Keratinocyte (primary cell): ENCODE measurements around the gene PDE9A.

Experiments used
- EZH2 ChIP-seq: IDR thresholded peaks from one replicate; pipeline ENCODE4 v1.6.1; 2012; ENCODE audit warnings: inconsistent platforms, mild to moderate bottlenecking, low read length, moderate library complexity
- TF ChIP-seq, protein P1 (sequence below), 3 experiments: IDR thresholded peaks in 1 of 3; conservative IDR thresholded peaks in 1 of 3; optimal IDR thresholded peaks in 1 of 3; 2 replicates in 2 of 3; 3 replicates in 1 of 3; pipeline versions ENCODE3 to v1.5.1; 2011; ENCODE audit warnings: low read length in 3 of 3, mild to moderate bottlenecking in 3 of 3, moderate library complexity in 2 of 3, control low read depth in 1 of 3, inconsistent platforms in 1 of 3; ENCODE audit not compliant: insufficient read depth in 2 of 3; ENCODE audit errors: extremely low read depth in 1 of 3

DNA sequence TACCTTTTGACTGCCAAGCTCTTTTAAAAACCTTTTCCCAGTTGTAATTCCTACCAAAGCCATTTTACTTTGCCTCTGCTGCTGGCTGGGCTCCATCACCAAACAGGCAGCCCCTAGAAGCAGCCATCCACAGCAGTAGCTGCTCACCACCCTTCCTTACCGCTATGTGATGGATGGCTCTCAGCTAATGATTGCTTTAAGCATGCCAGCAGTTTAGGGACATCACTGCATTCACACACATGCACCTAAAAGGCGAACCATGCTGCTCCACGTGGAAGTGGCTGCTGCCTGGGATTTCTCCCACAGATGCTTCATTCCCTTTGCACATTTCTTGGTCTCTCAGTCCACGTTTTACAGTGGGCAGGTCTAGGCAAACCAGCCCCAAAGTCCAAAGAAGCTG is 46.3 kb upstream of the PDE9A start:
- no peak for TF ChIP-seq EZH2
- TF ChIP-seq, protein P1, sequence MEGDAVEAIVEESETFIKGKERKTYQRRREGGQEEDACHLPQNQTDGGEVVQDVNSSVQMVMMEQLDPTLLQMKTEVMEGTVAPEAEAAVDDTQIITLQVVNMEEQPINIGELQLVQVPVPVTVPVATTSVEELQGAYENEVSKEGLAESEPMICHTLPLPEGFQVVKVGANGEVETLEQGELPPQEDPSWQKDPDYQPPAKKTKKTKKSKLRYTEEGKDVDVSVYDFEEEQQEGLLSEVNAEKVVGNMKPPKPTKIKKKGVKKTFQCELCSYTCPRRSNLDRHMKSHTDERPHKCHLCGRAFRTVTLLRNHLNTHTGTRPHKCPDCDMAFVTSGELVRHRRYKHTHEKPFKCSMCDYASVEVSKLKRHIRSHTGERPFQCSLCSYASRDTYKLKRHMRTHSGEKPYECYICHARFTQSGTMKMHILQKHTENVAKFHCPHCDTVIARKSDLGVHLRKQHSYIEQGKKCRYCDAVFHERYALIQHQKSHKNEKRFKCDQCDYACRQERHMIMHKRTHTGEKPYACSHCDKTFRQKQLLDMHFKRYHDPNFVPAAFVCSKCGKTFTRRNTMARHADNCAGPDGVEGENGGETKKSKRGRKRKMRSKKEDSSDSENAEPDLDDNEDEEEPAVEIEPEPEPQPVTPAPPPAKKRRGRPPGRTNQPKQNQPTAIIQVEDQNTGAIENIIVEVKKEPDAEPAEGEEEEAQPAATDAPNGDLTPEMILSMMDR (optimal IDR thresholded peaks at IDR 0.05 in 1 of 3, IDR thresholded peaks at IDR 0.05 in 1 of 3, conservative IDR thresholded peaks at IDR 0.05 in 1 of 3; ENCODE audit: extremely low read depth in 1 of 3, insufficient read depth in 2 of 3, low read length in 3 of 3): no peak
